Astrocyte of the spinal cord (primary cell): ENCODE results near the gene PAX6.

Experiments
- DNase-seq: peaks from one replicate; pipeline ENCODE4 v3.0.0; 2011; ENCODE audit warnings: low read depth, low spot score
- H3K4me3 ChIP-seq: 2 replicates; pipeline ENCODE4 v1.5.1; 2011; ENCODE audit warnings: low read depth, mild to moderate bottlenecking, low read length, moderate library complexity
- in situ Hi-C: cut with HindIII; loops from 2 replicates; pipeline ENCODE4 v1.10.0; 2017; ENCODE audit warnings: low sequenced_read_pairs
- TF ChIP-seq, protein P1 (sequence below): IDR thresholded peaks from 2 replicates; pipeline ENCODE4 v1.5.1; 2012; ENCODE audit warnings: low read depth, mild to moderate bottlenecking, low read length, inconsistent platforms

Gene PAX6

GRCh38 chr11:31805037-31805628, 6.0 kb downstream of the PAX6 start:
- in situ Hi-C loops = no loop called here
- TF ChIP-seq, protein P1, sequence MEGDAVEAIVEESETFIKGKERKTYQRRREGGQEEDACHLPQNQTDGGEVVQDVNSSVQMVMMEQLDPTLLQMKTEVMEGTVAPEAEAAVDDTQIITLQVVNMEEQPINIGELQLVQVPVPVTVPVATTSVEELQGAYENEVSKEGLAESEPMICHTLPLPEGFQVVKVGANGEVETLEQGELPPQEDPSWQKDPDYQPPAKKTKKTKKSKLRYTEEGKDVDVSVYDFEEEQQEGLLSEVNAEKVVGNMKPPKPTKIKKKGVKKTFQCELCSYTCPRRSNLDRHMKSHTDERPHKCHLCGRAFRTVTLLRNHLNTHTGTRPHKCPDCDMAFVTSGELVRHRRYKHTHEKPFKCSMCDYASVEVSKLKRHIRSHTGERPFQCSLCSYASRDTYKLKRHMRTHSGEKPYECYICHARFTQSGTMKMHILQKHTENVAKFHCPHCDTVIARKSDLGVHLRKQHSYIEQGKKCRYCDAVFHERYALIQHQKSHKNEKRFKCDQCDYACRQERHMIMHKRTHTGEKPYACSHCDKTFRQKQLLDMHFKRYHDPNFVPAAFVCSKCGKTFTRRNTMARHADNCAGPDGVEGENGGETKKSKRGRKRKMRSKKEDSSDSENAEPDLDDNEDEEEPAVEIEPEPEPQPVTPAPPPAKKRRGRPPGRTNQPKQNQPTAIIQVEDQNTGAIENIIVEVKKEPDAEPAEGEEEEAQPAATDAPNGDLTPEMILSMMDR = no peak
- no peak overlapping the region for H3K4me3 ChIP-seq
- DNase-seq = no peak

- TF ChIP-seq, protein P1 = no peak
- no peak overlapping the region for H3K4me3 ChIP-seq
- in situ Hi-C loops = no loop called here
- DNase-seq = no peak
Observed at GRCh38 chr11:31804312-31805036, 6.6 kb downstream of the PAX6 start.

DNA sequence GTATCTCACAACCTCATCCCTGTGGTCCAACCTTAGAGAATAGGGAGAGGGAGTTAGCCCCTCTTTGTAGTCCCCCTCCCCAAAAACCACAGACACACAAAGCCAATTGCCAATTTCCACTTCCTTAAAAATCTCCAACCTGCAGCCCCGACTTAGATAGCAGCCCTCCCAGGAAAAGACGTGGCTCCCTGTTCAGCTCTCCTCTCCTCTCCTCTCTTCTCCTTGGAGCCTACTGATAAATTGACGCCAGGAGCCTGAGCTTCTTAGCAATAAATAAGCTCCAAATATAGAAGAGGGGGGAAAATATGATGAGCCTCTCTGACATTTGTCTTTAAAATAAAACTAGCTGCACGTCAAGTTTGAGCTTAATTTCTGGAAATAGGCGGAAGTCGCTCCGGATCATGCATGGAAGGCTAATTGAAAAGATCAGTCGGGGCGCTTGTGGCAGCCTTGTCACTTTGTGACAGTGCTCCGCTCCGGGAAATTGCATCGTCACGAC, 7.3 kb downstream of the PAX6 start:
- TF ChIP-seq, protein P1 = no peak
- no peak overlapping the region for H3K4me3 ChIP-seq
- no peak for DNase-seq
- in situ Hi-C loops = no loop called here

- in situ Hi-C loops = no loop called here
- DNase-seq = no peak
- TF ChIP-seq, protein P1 = no peak
- no peak overlapping the region for H3K4me3 ChIP-seq
Observed at GRCh38 chr11:31802990-31803812, 7.9 kb downstream of the PAX6 start.

- H3K4me3 ChIP-seq = no peak overlapping the region
- TF ChIP-seq, protein P1 = no peak
- in situ Hi-C loops = no loop called here
- DNase-seq = no peak
Observed at GRCh38 chr11:31802609-31802989, 8.5 kb downstream of the PAX6 start.

- TF ChIP-seq, protein P1 = no peak
- H3K4me3 ChIP-seq = no peak overlapping the region
- no peak for DNase-seq
- in situ Hi-C loops = no loop called here
Observed at GRCh38 chr11:31802000-31802551, 9.0 kb downstream of the PAX6 start.
